SU-DHL-6 (cell line): Measurements from ENCODE around the gene ASPDH.

ENCODE experiments used
- H2AFZ ChIP-seq: fragments of 200-600 bp; sonication (generic); 2 replicates; pipeline ENCODE4 v1.6.1; 2014; ENCODE audit warnings: low read depth, mild to moderate bottlenecking, moderate library complexity, mixed read lengths, antibody characterized with exemption, low read length; ENCODE audit not compliant: severe bottlenecking
- H3F3A ChIP-seq: fragments of 200-600 bp; shearing (Covaris generic); 2 replicates; pipeline ENCODE4 v1.6.0; 2016; ENCODE audit warnings: antibody characterized with exemption, mild to moderate bottlenecking; ENCODE audit not compliant: insufficient read depth
- H3K27ac ChIP-seq: fragments of 200-600 bp; sonication (generic); 2 replicates; pipeline ENCODE4 v1.5.1; 2016; ENCODE audit warnings: low read depth, mild to moderate bottlenecking, low read length, moderate library complexity, mixed read lengths
- H3K27me3 ChIP-seq: fragments of 200-600 bp; sonication (generic), shearing (Covaris generic); 2 replicates; pipeline ENCODE4 v1.6.0; 2014; ENCODE audit warnings: mild to moderate bottlenecking, low read length
- H3K36me3 ChIP-seq: fragments of 200-600 bp; sonication (generic); 2 replicates; pipeline ENCODE4 v1.6.1; 2014; ENCODE audit warnings: mild to moderate bottlenecking, low read length, mixed read lengths
- H3K4me2 ChIP-seq: fragments of 300-600, 200-600 bp; shearing (Covaris generic), sonication (generic); 2 replicates; pipeline ENCODE4 v1.6.0; 2014; ENCODE audit warnings: low read length, low read depth, mild to moderate bottlenecking; ENCODE audit not compliant: poor library complexity, severe bottlenecking
- H3K4me3 ChIP-seq: fragments of 200-600 bp; sonication (generic); 2 replicates; pipeline ENCODE4 v1.5.1; 2014; ENCODE audit warnings: antibody characterized with exemption, low read length, mild to moderate bottlenecking, mixed read lengths; ENCODE audit not compliant: insufficient read depth, poor library complexity, severe bottlenecking
- H3K79me2 ChIP-seq: fragments of 200-600 bp; sonication (generic); 2 replicates; pipeline ENCODE4 v1.6.1; 2014; ENCODE audit warnings: mild to moderate bottlenecking, low read length, moderate library complexity; ENCODE audit not compliant: insufficient read depth
- H3K9ac ChIP-seq: fragments of 200-600 bp; sonication (generic); 2 replicates; pipeline ENCODE4 v1.7.0; 2014; ENCODE audit warnings: mild to moderate bottlenecking, low read length
- H3K9me2 ChIP-seq: fragments of 200-600 bp; sonication (generic); replicated peaks from 2 replicates; pipeline ENCODE4 v1.6.1; 2014; ENCODE audit warnings: low read length; ENCODE audit not compliant: insufficient read depth
- H3K9me3 ChIP-seq: fragments of 200-600 bp; sonication (generic); 2 replicates; pipeline ENCODE4 v1.6.1; 2014; ENCODE audit warnings: low read length, mixed read lengths; ENCODE audit not compliant: insufficient read depth
- H4K20me1 ChIP-seq: fragments of 200-600 bp; sonication (generic); 2 replicates; pipeline ENCODE4 v1.6.1; 2014; ENCODE audit warnings: low read depth, mild to moderate bottlenecking, antibody characterized with exemption, low read length, moderate library complexity, mixed read lengths
- EZH2phosphoT487 ChIP-seq: fragments of 200-600 bp; sonication (generic), shearing (Covaris generic); conservative IDR thresholded peaks from 2 replicates; pipeline ENCODE4 v1.6.1; 2018; ENCODE audit warnings: mild to moderate bottlenecking, antibody characterized with exemption, low read length, moderate library complexity, mixed read lengths
- TF ChIP-seq, protein P1 (sequence below): fragments of 200-600 bp; sonication (generic); IDR thresholded peaks from one replicate; pipeline ENCODE4 v1.5.1; 2017; ENCODE audit warnings: antibody characterized with exemption, mild to moderate bottlenecking, low read length, moderate library complexity; ENCODE audit not compliant: insufficient read depth, poor library complexity, severe bottlenecking

ASPDH gene

GRCh38 chr19:50480281-50481111, 33.2 kb downstream of the ASPDH start:
- Histone ChIP-seq H3K4me3 (no peak overlapping the region), H3F3A (no peaks in the 10 kb centered on the region), H3K9me3 (peaks cover 12% of the 10 kb centered on the region; the same call in 1 of the 2 replicates), H3K27ac (no peak overlapping the region), H3K9ac (no peak overlapping the region), H3K27me3 (no peaks in the 10 kb centered on the region), H3K79me2 (peaks cover 21% of the 10 kb centered on the region), H3K4me2 (no peak overlapping the region), H2AFZ (no peak overlapping the region), H3K9me2 (no peaks in the 10 kb centered on the region), H3K36me3 (peaks cover 8% of the 10 kb centered on the region; the same call in 1 of the 2 replicates), H4K20me1 (no peaks in the 10 kb centered on the region)
- TF ChIP-seq EZH2phosphoT487, result no peak
- TF ChIP-seq, protein P1, sequence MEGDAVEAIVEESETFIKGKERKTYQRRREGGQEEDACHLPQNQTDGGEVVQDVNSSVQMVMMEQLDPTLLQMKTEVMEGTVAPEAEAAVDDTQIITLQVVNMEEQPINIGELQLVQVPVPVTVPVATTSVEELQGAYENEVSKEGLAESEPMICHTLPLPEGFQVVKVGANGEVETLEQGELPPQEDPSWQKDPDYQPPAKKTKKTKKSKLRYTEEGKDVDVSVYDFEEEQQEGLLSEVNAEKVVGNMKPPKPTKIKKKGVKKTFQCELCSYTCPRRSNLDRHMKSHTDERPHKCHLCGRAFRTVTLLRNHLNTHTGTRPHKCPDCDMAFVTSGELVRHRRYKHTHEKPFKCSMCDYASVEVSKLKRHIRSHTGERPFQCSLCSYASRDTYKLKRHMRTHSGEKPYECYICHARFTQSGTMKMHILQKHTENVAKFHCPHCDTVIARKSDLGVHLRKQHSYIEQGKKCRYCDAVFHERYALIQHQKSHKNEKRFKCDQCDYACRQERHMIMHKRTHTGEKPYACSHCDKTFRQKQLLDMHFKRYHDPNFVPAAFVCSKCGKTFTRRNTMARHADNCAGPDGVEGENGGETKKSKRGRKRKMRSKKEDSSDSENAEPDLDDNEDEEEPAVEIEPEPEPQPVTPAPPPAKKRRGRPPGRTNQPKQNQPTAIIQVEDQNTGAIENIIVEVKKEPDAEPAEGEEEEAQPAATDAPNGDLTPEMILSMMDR, result no peak

DNA sequence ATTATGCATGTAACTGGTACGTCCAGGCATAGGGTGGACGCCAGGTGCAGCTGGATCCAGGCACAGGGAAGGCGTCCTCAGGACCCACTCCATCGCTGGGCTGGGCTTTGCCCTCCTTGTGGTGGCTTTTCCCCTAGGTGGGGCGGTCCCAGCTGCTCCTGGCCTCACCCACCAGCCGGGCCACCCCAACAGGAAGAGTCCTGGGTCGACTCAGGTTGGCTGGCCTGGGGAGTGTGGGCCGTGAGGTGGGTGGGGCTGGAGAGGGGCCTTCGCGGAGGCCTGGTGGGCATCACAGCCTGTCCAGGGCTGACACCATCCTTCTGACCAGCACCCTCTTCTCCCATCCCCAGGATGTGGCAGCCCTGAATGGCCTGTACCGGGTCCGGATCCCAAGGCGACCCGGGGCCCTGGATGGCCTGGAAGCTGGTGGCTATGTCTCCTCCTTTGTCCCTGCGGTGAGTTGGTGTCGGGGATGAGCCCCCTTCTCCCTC, 33.9 kb downstream of the ASPDH start:
- no peaks in the 10 kb centered on the region for H3K9me2 ChIP-seq
- no peaks in the 10 kb centered on the region for H4K20me1 ChIP-seq
- H3K27ac ChIP-seq, result no peak overlapping the region
- H3K9ac ChIP-seq, result no peak overlapping the region
- H3K27me3 ChIP-seq, result no peaks in the 10 kb centered on the region
- peaks cover 12% of the 10 kb centered on the region; the same call in 1 of the 2 replicates for H3K9me3 ChIP-seq
- no peak overlapping the region for H3K4me2 ChIP-seq
- no peak overlapping the region for H3K4me3 ChIP-seq
- peaks cover 21% of the 10 kb centered on the region for H3K79me2 ChIP-seq
- TF ChIP-seq EZH2phosphoT487, result no peak
- TF ChIP-seq, protein P1, result no peak
- H2AFZ ChIP-seq, result no peak overlapping the region
- peaks cover 8% of the 10 kb centered on the region; the same call in 1 of the 2 replicates for H3K36me3 ChIP-seq
- H3F3A ChIP-seq, result no peaks in the 10 kb centered on the region

DNA sequence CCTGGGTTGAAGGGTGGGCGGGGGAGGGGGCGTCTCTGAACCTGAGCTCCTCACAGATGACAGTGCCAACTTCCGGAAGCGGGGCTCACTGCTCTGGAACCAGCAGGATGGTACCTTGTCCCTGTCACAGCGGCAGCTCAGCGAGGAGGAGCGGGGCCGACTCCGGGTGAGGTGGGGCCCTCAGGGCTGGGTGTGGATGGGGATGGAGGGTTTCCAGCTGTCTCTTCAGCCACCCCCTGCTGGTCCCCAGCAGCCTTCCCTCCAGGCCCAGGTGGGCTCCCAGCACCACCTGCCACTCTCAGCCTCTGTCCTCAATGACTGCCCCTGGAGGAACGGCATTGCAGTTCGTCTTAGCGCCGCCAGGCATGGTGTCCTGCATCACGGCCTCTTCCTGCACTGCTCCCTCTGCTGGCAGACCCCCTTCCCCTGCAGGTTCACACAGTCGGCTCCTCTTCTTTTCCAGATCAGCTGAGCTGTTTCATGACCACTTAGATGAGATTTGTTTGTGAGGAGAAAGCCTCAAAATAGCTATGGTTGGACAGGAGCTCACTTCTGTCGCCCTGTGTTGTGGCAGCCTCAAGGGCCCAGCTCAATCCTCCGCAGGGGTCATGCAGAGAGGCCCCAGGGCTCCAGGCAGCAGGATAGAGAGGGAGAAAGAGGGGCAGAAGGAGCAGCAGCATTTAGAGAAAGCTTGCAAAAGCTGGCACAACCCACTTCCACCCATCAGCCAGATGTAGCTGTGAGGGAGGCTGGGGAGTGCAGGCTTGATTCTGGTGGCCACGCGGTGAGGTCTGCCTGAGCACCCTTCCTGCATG, 34.6 kb downstream of the ASPDH start:
- no peaks in the 10 kb centered on the region for H3K9me2 ChIP-seq
- peaks cover 12% of the 10 kb centered on the region; the same call in 1 of the 2 replicates for H3K9me3 ChIP-seq
- H3K27me3 ChIP-seq, result no peaks in the 10 kb centered on the region
- no peak overlapping the region for H3K27ac ChIP-seq
- H3K4me2 ChIP-seq, result no peak overlapping the region
- H2AFZ ChIP-seq, result no peak overlapping the region
- no peak for TF ChIP-seq EZH2phosphoT487
- TF ChIP-seq, protein P1, result no peak
- no peak overlapping the region for H3K9ac ChIP-seq
- H3K79me2 ChIP-seq, result peaks cover 21% of the 10 kb centered on the region
- H3K4me3 ChIP-seq, result no peak overlapping the region
- H4K20me1 ChIP-seq, result no peaks in the 10 kb centered on the region
- peaks cover 8% of the 10 kb centered on the region; the same call in 1 of the 2 replicates for H3K36me3 ChIP-seq
- no peaks in the 10 kb centered on the region for H3F3A ChIP-seq
